Inflammatory macrophage treated with lipopolysaccharide for 1 hour (primary cell): Measurements from ENCODE around the gene KCNE3.

Experiments used
- DNase-seq, 2 donors: peaks; one replicate each; pipeline ENCODE4 v3.0.0-alpha.2; 2020 to 2022

Gene KCNE3, protein sequence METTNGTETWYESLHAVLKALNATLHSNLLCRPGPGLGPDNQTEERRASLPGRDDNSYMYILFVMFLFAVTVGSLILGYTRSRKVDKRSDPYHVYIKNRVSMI

DNA sequence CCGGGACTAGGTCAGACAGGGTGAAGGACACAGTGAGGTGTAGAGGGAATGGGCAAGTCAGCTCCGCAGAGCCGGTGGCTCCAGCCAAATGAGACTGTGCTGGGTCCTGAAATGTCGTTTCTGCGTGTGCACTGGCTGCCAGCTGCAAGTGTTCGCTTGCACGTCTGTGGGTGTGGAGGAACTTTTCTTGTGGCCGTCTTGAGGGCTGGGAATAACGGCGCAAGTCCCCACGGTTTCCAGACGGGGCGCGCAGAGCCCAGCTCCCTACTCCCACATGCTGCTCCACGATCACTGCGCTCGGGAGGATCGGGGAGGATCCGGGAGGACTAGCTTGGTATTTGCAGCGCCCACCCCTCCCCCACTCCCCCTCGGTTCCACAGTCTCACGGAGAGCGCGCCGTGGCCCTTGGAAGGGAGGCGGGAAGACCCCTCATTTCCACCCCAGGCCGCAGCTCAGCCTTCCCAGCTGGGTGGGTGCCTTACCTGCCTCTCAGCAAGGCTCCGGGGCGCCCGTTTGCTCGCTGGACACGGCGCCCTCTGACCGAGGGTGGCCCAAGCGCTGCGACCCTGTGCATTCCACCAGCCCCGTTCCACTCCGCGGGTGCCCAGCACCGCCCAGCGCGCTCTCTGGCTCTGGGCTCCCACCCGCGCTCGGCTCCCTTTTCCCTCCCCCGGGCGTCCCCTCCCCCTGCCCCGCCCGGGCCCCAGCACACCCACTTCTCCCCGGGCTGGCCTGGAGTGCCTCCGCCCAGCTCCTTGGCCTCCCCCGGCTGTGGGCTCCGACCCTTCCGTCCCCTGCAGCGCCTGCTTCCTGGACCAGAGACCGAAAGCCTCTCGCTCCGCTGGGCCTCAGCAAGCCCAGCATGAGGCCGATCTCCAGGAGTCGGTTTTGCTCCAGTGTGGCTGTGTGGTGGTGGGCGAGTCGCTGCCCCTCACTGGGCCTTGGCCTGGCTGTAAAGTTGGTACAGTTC lies at the start of gene KCNE3:
TSS of gene KCNE3 (minus strand) at position 634 of the 970 bp plus-strand sequence. CDS start 9,986 bp downstream, outside the sequence.
- peak in 1 of 2 donors; percentile 33 for DNase-seq

DNA sequence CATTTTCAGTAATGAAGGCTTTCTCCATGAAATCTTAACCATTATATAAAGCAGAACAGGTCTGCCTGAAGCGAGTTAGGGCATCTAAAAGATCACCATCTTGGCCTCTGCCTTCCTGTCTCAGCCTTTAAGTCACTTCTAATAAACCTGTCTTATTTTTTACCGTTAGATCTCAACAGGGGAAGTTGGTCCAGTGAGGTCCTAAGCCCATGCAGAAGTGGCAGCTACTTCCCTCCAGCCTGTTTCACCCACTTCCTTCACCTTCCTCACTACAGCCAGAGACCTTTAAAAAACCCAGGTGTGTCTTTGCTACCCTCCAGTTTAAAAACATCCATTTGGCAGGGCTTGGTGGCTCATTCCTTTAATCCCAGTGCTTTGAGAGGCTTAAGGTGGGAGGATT lies 40.2 kb upstream of the KCNE3 start:
- DNase-seq: no peak

DNA sequence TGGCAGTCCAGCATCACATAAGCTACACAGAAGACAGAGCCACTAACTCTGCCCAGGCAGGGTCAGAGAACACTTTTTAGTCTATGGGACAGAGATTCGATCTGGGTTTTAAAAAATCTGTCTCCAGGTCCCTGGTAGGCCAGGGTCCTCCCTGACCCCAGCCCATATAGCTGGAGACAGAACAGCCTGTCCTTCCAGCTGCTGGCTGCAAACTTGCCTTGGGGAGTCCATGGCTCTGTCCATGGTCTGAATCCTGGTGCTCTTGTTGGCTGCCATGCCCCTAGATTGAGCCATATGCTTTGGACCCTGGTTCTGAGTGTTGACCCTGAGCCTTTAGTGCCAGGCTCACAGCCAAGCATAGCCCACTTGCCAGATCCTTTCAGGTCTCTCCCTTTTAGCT lies 39.5 kb upstream of the KCNE3 start:
- no peak for DNase-seq

DNA sequence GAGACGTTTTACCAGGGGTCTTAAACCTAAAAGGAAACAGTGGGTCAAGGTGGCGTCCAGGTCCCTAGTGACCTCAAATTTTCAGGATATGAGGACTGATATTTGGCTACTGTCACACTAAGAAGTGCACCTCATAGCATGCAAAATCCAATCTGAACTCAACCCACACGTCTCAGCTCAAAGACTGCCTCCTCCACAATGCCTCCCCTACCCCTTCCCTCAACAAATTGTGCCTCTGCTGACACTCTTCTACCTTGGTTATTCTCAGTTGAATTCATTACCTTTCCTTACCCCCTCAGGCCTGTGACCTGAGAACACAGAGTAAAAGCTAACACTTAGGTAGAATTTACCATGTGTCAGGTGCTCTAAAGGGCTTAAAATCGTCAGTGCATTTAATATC lies 38.6 kb upstream of the KCNE3 start:
- no peak for DNase-seq

DNA sequence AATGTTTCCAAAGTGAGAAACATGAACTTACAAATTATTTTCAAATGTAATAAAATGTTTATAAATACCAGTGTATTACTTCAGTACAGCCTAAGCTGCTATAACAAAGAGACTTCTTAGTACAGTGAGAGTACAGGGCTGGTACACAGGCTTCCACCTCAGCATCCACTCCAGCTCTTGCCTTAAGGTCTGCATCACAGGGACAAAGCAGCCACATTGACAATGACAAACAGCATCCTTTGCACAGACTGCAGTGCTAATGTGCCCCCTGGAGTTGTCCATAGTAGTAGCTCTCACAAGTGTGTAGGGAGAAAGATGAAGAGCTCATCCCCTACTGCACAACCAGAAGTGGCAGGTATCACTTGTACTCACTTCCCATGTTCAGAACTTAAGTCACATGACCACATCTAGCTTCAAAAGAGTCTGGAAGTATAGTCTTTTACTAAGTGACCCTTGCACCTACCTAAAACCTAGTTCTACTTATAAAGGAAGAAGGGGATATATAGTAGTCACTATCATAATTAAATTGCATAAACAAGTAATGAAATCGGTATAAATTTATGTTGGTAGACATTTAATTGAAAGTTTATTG lies 36.8 kb upstream of the KCNE3 start:
- no peak for DNase-seq

DNA sequence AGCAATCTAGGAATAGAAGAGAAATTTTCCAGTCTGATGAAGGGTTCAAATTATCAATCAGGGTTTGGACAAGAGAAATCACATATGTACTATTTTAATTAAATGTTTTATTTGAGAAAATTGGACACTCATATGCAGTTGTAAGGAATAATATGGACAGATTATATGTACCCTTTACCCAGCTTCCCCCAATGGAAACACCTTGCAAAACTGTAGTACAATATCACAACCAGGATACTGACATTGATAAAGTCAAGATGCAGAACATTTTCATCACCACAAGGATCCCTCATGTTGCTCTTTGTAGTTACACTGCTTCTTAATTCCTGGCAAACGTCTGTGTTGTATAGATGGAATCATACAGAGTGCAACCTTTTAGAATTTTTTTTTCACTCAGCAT lies 27.6 kb upstream of the KCNE3 start:
- no peak for DNase-seq

DNA sequence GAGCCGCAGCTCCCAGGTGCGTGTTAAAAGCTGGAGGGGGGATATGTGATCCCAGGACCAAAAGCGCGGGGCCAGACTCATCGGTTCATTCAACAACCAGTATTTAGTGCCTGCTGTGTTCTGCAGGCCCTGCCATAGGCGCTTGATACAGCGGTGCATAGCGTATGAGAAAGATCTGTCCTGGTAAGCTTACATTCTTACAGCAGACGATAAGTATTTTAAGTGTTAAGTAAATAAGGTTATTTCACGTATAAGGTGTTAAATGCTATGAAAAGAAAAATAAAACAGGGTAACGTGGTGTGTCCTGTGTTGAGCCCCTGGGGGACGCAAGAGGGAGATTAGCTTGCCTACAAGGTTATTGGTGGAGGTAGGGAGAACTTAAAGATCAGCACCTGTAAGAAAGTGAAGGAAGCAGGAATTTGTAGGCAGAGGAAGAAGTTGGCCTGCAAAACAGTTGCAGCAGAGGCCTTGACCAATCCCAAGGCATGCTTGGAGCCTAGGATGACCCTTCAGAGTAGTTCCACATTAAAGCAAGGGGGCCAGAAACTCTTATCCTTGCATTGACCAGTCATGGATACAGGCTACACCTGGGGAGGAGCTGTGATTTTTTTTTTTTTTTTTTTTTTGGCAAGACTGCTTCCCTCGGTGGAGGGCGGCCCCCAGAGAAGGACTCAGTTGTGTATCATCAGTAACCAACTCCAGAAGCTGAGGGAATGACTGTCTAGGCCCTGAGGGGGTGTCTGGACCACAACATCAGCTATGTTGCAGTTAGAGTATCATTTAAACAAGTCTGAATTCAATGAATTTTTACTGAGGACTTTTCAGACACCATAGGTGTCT lies 26.7 kb upstream of the KCNE3 start:
- no peak for DNase-seq

DNA sequence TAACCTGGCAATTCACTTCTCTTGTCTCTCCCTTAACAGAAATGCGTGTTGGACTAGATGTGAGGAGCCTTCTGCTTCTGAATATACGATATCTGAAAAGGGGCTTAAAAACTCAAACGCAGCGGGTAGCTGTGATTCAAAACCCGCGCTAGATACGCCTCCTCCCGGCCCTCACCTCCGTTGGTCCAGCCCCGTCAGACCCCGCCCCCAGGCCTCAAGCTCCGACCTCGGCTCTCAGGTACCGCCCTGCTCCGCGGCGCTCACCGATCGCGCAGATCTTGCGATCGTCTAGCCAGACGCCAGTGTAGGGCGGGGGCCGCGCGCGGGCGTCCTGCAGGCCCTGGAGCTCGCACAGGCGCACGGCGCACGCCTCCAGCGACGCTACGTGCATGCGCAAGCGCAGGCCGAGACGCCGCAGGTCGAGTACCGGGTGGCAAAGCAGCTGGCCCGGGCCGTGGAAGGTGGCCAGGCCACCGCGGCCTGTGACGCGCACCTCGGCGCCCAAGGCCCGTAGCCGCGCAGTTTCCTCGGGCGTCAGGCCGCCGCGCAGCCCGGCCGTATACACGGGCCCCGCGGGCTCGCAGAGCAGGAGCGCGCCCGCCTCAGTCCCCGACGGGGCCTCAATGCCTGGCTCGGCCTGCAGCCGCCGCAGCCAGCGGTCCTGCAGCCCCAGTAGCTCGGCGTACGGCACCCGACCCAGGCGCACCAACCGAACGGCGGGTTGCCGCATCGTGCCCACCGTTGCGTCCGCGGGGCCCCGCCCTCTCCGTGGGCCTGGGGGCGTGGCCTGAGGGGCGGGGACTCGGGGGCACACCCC lies 25.8 kb upstream of the KCNE3 start, which contains the start of gene LIPT2:
TSS of gene LIPT2 (minus strand) at position 751 of the 817 bp plus-strand sequence. CDS start at position 730, 21 bp downstream.
- DNase-seq: peak; percentile 89 to 94

DNA sequence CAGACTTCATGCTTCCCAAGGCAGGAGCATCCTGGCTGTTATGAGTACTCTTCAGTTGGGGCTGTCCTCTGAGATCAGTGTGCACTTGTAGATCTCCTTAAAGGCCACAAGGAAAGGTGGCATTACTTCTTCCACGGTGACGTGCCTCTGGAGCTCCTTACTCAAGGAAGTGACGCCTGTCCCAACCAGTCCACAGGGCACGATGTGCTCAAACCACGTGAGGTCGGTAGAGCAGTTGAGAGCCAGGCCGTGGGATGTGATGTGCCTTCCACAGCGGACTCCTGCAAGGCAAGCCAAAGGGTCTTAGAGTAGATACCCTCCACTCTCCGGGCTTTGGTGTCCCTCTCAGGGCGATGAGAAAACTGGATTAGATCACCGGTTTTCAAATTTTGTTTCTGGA lies 24.7 kb upstream of the KCNE3 start:
- no peak for DNase-seq

DNA sequence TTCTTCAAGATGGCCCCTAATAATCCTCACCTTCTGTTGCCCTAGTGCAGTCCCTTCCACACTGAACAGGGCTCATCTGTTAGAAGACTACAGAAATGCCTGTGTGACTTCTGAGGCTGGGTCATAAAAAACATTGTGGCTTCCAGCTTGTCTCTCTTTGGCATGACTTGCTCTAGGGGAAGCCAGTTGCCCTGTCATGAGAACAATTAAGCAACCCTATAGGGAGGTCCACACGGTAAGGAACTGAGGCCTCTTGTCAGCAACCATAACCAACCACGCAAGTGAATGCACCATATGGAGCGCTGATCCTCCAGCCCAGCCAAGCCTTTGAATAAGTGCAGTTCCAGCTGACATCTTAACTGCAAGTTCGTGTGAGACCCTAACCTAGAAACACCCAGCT lies 23.6 kb upstream of the KCNE3 start:
- DNase-seq: peak in 1 of 2 donors; percentile 55

DNA sequence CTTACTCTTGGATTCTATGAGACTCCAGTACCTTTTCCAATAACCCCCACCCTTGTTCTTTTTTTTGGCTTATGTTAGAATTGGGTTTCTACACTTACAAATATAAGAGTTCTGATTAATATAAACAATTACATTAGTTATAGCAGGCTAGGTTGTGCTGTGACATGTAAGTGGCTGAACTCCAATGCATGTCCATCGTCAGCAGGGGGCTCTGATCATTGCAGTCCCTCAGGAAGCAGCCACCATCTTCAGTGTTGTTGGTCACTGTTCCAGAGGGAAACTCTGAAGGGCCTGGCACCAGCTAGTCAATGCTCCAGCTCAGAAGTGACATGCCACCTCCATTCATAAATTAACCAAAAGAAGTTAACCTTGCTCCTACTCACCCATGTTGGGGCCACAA lies 20.5 kb upstream of the KCNE3 start:
- no peak for DNase-seq

DNA sequence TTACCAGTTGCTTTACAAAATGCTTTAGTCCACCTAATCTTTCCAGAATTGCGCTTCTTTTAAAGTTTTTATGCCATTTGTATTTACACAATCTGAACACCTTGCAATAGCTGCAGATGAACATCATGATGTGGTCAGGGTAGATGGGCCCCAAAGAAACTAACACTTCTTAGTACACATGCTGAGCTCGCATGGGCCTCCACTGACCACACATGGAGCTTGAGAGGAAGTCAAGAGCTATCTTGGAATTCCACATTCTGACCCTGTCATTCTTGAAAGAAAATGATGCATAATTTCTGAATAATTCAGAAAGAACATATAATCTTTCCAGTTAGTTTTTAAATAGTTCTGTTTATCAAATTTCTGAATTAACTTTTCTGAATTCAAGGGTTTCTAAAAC lies 18.5 kb upstream of the KCNE3 start:
- DNase-seq: no peak

DNA sequence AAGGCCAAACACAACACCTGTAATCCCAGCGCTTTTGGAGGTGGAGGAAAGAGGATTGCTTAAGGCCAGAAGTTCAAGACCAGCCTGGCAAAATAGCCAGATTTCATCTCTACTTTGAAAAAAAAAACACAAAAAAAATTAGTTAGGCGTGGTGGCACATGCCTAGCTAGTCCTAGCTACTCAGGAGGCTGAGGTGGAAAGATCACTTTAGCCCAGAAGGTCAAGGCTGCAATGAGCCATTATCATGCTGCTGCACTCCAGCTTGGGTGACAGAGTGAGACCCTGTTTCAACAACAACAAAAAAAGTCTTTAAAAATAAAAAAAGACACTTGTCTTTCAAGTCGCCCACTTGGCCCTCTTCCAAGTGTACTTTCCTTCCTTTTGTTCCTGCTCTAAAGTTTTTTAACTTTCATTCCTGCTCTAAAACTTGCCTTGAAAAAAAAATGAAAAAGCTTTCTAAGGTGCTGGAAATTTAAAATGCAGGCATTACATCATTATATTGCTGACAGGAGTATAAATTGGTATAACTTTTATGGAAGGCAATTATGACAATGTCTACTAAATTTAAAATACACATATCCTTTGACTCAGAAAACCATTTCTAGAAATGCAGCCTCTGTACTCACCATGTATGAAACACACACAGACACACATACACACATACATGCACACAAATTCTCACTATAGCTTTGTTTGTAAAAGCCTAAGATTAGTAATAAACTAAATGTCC lies 13.5 kb upstream of the KCNE3 start:
- DNase-seq: no peak

DNA sequence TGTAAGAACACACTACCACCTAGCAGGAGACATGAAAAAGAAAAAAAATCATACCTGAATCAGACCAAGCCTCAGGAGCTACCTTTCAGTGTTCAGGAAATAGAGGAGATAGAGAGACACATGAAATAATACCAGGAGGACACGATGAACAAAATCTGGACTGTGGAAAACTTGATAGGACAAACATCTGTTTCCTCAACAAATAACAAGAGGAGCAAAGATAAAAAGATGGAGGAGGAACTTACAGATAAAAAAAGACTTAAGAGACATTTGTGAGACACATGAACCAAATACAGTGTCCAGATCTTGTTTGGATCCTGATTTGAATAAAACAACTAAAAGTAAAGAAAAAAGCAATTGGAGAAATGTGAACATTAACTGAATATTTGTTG lies 12.4 kb upstream of the KCNE3 start:
- no peak for DNase-seq

DNA sequence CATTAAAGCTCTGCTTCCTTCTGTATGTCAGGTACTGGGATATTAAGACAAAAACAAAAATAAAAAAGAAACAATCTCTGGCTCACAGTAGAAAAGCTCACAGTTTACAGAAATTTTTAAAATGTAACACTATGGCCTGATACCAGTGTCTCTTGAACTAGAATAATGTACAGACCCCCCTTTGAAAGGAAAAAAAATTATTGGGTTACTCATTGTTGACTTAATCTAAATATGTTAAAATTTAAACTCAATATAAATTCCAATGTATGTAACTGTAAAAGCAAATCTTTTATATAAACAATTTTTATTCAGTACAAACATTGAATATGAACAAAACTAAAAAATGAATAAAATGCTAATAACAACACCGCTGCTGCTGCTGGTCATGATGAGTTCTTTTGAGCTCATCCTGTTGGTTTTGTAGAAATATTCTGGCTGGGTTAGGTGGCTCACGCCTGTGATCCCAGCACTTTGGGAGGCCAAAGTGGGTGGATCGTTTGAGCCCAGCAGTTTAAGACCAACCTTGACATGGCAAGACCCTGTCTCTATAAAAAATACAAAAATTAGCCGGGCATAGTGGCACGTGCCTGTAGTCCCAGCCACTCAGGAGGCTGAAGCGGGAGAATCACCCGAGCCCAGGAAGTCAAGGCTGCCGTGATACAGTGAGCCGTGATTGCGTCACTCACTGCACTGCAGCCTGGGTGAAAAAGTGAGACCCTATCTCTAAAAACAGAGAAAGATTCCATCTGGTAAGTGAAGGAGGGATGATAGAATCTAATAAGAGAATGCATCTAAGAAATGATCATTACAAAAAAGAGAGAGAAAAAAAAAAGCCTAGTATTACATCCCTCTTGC lies 11.8 kb upstream of the KCNE3 start:
- no peak for DNase-seq

DNA sequence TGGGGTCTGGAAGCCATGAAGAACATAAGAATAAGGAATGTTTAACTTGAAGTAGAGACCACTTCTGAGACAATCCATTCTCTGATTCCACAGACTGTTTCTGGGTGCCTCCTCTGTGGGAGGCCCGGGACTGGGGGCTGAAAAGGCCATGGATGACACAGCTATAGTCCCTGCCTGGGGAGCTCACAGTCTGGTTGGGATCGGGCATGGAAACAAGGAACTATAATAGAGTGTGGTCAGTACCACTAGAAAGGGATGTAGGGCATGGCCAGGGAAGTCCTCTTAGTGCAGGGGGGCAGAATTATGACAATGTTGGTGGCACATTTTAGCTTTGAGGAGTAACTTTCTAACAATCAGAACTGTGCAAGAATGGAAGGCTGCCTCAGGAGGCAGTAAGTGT lies 9.2 kb upstream of the KCNE3 start:
- peak in 1 of 2 donors; percentile 13 for DNase-seq

DNA sequence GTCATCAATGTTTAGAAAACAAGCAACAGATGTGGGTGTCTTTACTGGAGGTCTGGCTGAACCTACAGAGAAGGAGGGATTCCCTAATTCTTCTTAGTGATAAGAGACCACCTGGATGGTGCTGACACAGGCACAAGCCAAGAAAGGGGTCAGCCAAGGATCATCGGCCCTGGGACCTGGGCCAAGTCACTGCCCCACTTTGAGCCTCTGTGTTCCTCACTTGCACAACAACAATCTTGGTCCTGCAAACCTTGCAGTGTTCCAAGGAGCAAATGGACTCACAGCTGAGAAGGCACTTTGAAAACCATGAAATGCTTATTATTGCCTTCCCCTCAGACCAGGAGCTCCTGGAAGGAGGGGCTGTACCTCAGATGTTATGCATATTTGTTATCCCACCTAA lies 7.0 kb upstream of the KCNE3 start:
- DNase-seq: no peak

DNA sequence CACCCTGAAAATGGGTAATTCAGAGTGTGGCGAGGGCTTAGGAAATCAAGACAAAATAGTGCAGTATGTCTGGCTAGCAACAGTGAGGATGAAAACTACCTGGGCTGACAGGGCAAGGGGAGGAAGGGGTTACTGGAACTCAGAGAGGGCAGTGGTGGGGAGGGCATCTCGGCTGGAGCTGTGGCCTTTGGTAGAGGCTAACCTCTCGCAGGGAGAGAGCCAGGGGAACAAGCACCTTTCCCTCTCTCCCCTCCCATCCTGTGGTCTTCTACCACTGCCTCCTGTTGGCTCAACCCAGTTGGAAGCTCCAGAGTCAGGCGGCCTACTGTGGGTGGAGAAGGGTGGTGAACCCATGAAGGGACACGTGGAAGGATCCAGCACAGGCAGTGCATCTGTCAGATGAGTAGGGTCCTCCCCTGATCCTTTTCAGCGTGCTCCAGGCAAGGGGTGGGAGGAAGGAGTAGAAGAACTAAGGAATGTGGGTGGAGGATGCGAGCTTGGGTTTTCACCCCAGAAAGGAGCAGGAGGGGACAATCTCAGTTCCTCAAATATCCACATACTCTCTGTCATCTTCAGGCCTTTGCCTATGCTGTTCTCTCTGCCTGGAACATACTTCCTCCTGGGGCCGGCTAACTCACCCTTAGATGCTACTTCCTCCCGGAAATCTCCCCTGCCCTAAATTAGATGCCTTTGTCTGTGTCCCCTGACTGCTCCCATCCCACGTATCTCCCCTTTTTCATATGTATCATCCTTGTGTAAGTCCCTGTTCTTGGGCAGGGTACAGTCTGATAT lies 6.2 kb upstream of the KCNE3 start:
- DNase-seq: peak; percentile 63 to 82

DNA sequence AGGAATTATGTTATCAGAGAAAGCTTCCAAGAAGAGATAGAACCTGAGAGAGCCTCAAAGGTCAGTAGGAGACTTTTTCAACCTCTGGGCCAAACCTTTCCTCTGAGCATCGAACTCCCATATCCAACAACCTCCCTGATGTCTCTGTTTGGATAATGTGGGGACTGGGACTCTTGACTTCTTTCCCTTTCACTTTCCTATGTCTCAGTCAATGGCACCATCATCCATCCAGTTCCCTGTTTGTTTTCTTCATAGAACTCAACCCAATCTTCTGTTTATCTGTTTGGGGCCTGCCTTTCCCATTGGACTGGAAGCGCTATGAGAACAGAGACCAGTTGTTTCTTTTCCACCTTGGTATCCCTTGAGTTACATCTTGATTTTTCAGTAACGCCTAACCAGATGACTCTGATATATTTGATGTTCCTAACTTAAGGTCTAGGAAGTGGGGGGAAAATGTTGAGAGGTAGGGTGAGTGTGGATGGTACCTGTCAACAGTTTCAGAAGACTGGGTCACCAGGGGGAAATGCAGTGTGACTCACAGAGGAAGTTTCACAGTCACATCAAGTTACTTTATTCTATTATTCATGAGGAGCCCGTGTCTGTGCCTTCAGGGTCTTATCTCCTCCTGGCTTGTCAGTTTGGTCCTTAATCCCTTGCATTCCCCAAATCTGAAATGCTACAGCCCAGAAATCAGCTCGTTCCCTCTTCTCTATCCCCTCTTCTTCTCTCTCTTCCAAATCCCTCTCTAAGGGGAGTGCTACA lies 4.5 kb upstream of the KCNE3 start:
- DNase-seq: peak in 1 of 2 donors; percentile 23
